Tibial artery (tissue), 4 donors: ENCODE results near the gene SLC9A3.
"Not testable (repeated sequence)": the region's sequence is repeated elsewhere in the genome, so short reads cannot be mapped to it uniquely, and the experiment has no call there.

Experiments
- DNase-seq, 2 donors: peaks; one replicate each; pipeline ENCODE4 v3.0.0-alpha.2; 2019
- H3K27ac ChIP-seq, 2 donors: fragments of 200-600 bp; sonication (generic) in 1 of 2; 1 replicate in 1 of 2; 2 replicates in 1 of 2; pipeline ENCODE4 v1.5.1; 2018 to 2019; ENCODE audit warnings: mild to moderate bottlenecking in 1 of 2
- H3K27me3 ChIP-seq, 2 donors: fragments of 200-600 bp; sonication (generic) in 1 of 2; one replicate each; pipeline versions ENCODE4 v1.5.1 to v1.6.0; 2016 to 2019
- H3K36me3 ChIP-seq, 3 donors: fragments of 200-600 bp; sonication (generic) in 2 of 3; one replicate each; pipeline ENCODE4 v1.5.1; 2016 to 2019; ENCODE audit warnings: mild to moderate bottlenecking in 2 of 3
- H3K4me1 ChIP-seq, 4 donors: fragments of 200-600 bp; sonication (generic) in 2 of 4; 1 replicate in 3 of 4; 2 replicates in 1 of 4; pipeline ENCODE4 v1.5.1; 2016 to 2019
- H3K4me3 ChIP-seq, 2 donors: fragments of 200-600 bp; sonication (generic) in 1 of 2; 1 replicate in 1 of 2; 2 replicates in 1 of 2; pipeline ENCODE4 v1.5.1; 2018 to 2019; ENCODE audit warnings: mild to moderate bottlenecking in 2 of 2
- H3K9me3 ChIP-seq, 3 donors: fragments of 200-600 bp; sonication (generic) in 1 of 3; one replicate each; pipeline ENCODE4 v1.5.1; 2016 to 2019
- intact Hi-C: fragments of 100-400 bp; cut with DNase I; formaldehyde crosslinking; loops from one replicate; pipeline ENCODE4 v1.15.0; 2023; ENCODE audit warnings: low total_unique reads
- TF ChIP-seq, protein P1 (sequence below), 2 experiments: fragments of 200-600 bp in 1 of 2; fragments of 450-650 bp in 1 of 2; IDR thresholded peaks; one replicate each; pipeline ENCODE4 v1.5.1; 2017 to 2019; ENCODE audit warnings: antibody characterized with exemption in 2 of 2, mild to moderate bottlenecking in 1 of 2, moderate library complexity in 1 of 2

Gene SLC9A3

DNA sequence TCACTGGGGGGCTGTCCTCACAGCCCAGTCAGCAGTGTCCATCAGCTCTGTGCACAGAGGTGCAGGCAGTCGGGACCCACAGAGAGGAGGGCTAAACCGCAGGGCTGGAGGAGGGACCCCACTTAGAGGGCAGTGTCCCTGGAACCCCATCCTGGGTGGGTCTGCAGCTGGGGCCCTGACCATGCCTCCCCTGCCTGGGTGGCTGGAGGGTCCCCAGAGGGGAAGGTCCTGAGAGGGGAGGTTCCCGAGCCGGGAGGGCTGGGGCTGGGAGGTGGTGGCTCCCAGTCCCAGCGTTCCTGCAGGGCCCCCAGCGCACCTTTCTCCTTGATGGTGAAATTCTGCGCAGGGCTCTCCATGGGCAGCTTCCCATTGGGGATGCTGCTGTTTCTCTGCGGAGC lies 48.5 kb downstream of the SLC9A3 start:
- Histone ChIP-seq H3K9me3 (no peaks in the 10 kb centered on the region), H3K4me3 (no peak overlapping the region), H3K27me3 (peaks cover 0 to 59% of the 10 kb centered on the region in 2 donors), H3K4me1 (peaks cover 0 to 44% (median 27%) of the 10 kb centered on the region in 4 donors), H3K27ac (no peak overlapping the region), H3K36me3 (no peaks in the 10 kb centered on the region)
- DNase-seq = peak in 1 of 2 donors; percentile 63
- TF ChIP-seq, protein P1, sequence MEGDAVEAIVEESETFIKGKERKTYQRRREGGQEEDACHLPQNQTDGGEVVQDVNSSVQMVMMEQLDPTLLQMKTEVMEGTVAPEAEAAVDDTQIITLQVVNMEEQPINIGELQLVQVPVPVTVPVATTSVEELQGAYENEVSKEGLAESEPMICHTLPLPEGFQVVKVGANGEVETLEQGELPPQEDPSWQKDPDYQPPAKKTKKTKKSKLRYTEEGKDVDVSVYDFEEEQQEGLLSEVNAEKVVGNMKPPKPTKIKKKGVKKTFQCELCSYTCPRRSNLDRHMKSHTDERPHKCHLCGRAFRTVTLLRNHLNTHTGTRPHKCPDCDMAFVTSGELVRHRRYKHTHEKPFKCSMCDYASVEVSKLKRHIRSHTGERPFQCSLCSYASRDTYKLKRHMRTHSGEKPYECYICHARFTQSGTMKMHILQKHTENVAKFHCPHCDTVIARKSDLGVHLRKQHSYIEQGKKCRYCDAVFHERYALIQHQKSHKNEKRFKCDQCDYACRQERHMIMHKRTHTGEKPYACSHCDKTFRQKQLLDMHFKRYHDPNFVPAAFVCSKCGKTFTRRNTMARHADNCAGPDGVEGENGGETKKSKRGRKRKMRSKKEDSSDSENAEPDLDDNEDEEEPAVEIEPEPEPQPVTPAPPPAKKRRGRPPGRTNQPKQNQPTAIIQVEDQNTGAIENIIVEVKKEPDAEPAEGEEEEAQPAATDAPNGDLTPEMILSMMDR (IDR thresholded peaks at IDR 0.05) = no peak
- intact Hi-C loops = no loop called here

DNA sequence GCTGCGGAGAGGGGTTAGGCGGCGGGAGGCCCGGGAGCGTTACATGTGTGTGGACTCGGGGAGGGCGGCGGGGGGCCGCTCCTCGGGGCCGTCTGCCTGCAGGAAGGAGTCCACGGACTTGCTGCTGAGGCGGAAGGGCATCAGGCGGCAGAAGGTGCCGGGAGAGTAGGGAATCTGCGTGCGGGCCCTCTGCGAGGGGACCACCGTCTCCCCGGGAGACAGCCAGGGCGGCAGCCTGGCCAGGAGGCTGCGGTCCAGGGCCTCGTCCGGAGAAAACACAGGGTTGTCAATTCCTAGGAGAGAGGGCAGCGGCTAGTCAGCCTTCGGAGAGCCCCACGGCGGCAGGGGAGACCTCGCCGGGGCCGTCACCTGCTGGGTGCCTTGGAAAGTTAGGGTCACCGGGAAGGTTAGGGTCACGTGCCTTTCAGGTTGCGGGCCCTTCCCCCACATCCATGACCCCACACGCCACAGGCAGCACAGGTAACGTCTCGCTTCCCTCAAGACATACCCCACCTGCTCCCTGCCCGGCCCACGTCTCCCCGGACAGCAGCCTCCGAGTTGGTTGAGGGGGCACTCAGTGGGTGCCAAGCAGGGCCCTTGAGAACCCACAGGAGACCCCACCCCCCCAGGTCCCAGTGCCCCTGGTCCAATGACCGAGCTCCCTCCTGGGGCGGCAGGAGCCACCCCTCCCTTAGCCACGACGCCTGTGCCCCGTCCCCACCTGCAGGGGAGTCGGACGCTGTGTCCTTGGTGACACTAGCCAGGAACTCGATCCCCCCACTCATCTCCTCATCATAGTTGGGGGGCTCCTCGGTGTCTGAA lies 49.2 kb downstream of the SLC9A3 start:
- intact Hi-C loops = no loop called here
- H3K27me3 ChIP-seq = peaks cover 0 to 53% of the 10 kb centered on the region in 2 donors
- H3K36me3 ChIP-seq = peaks cover 0 to 1% (median 0%) of the 10 kb centered on the region in 3 donors
- H3K9me3 ChIP-seq = no peaks in the 10 kb centered on the region
- H3K4me1 ChIP-seq = peaks cover 0 to 44% (median 27%) of the 10 kb centered on the region in 4 donors
- H3K27ac ChIP-seq = no peak overlapping the region
- peak in 1 of 2 donors; percentile 66 for DNase-seq
- TF ChIP-seq, protein P1 (IDR thresholded peaks at IDR 0.05) = no peak
- H3K4me3 ChIP-seq = peak overlapping the region in 1 of 2 donors; percentile 42

DNA sequence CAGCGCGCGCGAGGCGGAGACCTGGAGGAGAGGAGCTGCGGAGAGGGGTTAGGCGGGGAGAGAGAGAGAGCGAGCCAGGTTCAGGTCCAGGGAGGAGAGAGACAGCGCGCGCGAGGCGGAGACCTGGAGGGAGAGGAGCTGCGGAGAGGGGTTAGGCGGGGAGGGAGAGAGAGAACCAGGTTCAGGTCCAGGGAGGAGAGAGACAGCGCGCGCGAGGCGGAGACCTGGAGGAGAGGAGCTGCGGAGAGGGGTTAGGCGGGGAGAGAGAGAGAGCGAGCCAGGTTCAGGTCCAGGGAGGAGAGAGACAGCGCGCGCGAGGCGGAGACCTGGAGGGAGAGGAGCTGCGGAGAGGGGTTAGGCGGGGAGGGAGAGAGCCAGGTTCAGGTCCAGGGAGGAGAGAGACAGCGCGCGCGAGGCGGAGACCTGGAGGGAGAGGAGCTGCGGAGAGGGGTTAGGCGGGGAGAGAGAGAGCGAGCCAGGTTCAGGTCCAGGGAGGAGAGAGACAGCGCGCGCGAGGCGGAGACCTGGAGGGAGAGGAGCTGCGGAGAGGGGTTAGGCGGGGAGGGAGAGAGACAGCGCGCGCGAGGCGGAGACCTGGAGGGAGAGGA lies 49.9 kb downstream of the SLC9A3 start:
- H3K36me3 ChIP-seq, intact Hi-C loops, H3K9me3 ChIP-seq, DNase-seq, H3K27ac ChIP-seq: not testable (repeated sequence)
- H3K4me1 ChIP-seq = peaks cover 0 to 44% (median 27%) of the 10 kb centered on the region in 4 donors
- peaks cover 0 to 46% of the 10 kb centered on the region in 2 donors for H3K27me3 ChIP-seq
- peak overlapping the region; percentile 73 to 100 for H3K4me3 ChIP-seq

DNA sequence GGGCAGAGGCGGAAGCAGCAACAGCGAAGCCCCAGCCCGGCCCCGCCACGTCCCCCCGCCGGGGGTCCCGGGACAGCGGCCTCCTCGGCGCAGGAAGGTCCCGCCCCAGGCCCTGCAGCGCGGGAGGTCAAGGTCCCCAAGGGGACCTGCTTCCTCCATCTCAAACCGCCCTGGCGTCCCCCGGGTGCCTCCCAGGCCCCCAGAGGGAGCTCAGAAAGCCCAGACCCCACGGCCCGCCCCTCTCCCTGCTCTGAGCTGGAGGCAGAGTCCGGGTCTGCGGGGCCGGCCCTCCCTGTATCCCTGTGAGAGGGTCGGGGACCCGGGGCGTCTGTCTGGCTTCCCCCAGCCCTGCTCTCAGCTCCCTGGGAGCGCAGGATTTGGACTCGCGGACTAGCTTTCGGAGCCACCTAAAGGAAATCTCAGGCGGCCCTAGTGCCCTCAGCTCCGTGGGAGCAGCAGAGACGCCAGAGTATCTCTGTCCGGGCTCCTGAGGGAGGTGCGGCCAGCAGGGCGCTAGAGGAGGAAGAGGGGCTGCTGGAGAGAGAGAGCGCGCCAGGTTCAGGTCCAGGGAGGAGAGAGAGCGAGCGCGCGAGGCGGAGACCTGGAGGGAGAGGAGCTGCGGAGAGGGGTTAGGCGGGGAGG lies 50.6 kb downstream of the SLC9A3 start:
- Histone ChIP-seq H3K36me3 (peaks cover 0 to 15% (median 7%) of the 10 kb centered on the region in 3 donors), H3K27me3 (peaks cover 0 to 39% of the 10 kb centered on the region in 2 donors), H3K27ac (peak overlapping the region; percentile 55 to 81), H3K4me1 (peaks cover 0 to 44% (median 27%) of the 10 kb centered on the region in 4 donors), H3K4me3 (peak overlapping the region; percentile 73 to 100), H3K9me3 (no peaks in the 10 kb centered on the region)
- intact Hi-C loops = no loop called here
- peak in 1 of 2 donors; percentile 71 for DNase-seq
- TF ChIP-seq, protein P1 (IDR thresholded peaks at IDR 0.05) = no peak

DNA sequence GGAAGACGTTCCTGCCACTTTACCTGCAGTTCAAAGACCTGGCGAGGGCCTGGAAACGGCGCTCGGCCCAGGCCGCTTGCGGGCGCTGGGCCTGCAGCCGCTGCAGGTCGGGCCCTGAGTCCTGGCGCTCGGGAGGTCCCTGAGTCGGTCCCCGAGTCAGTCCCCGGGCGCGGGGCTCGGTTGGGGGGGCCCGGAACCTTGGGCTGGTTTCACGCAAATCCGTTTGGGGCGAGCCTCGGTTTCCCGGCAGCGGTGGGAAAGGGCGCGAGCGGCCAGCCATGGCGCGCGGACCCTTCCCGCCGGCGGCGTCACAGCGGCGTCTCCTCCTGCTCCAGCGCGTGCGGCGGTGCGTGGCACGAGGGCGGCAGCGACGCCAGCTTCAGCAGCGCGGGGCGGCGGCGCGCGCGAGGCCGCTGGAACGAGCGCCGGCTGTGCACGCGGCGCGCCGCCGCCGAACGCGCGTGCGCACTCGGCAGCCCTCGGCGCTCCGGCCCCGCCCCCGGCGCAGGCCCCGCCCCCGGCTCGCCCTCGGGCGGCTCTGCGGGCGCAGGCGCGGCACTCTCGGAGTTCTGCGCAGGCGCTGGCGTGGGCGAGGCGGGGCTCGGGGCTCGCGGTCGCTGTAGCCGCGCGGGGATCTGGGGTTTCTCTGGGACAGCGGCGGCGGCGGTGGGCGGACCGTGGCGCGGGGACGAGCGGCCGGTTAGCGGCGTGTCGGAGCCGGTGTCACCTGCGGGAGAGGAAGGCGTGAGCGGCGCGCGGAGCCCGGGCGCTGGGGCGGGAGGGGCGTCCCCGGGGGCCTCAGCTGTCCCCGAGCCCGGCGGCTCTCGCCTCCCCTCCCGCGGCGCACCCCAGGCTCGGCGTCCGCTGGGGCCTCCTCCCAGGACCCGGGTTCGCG lies 51.3 kb downstream of the SLC9A3 start:
- intact Hi-C loops = no loop called here
- H3K4me1 ChIP-seq = peaks cover 0 to 44% (median 27%) of the 10 kb centered on the region in 4 donors
- TF ChIP-seq, protein P1 (IDR thresholded peaks at IDR 0.05) = peak in 1 of 2 experiments; percentile 8
- peaks cover 0 to 18% (median 7%) of the 10 kb centered on the region in 3 donors for H3K36me3 ChIP-seq
- H3K27ac ChIP-seq = peak overlapping the region; percentile 81 to 85
- H3K27me3 ChIP-seq = peaks cover 0 to 32% of the 10 kb centered on the region in 2 donors
- H3K4me3 ChIP-seq = peak overlapping the region; percentile 73 to 100
- H3K9me3 ChIP-seq = no peaks in the 10 kb centered on the region
- DNase-seq = peak; percentile 79 to 92
